Spleen (tissue), 7 donors: Measurements from ENCODE around the gene GUCY1A2.

Experiments used
- POLR2AphosphoS5 ChIP-seq, 3 donors: sonication (generic); formaldehyde crosslinking; IDR thresholded peaks; one replicate each; pipeline ENCODE4 v1.5.1; 2017; ENCODE audit warnings: antibody characterized with exemption in 3 of 3
- TF ChIP-seq, protein P1 (sequence below), 11 experiments: fragments of 200-600 bp in 7 of 11; fragments of 450-650 bp in 4 of 11; sonication (generic) in 4 of 11; IDR thresholded peaks in 8 of 11; conservative IDR thresholded peaks in 3 of 11; 1 replicate in 7 of 11; 2 replicates in 4 of 11; pipeline versions ENCODE4 v1.4.0 to v1.8.0; 2016 to 2021; ENCODE audit warnings: antibody characterized with exemption in 11 of 11, inconsistent platforms in 4 of 11, mild to moderate bottlenecking in 1 of 11
- donor health status: DM: no; HTN: no; CAD: no; lungs with moderate emphysema.
- donor health status: DM: no; HTN: no; CAD: no.
- donor health status: DM: no; HTN: no; CAD: no.

DNA sequence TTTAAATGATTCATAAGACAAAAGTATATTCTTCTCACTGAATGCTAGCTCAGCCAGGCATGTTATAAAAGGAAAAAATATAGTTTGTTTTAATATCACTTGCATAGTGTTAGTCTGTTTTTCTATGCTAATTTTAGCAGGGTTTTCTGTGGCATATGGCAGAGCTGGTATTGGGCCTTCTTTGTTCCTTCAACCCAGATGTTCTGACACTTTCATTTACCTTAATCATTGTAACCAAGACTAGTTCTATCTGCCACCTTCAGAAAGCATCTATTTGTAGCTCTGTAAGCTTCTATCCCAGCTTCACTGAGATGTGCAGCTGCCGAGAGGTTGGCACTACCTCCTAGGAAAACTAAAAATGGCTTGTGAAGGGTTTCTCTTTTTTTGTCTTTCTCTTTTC is 338.7 kb downstream of the GUCY1A2 start:
- TF ChIP-seq, protein P1, sequence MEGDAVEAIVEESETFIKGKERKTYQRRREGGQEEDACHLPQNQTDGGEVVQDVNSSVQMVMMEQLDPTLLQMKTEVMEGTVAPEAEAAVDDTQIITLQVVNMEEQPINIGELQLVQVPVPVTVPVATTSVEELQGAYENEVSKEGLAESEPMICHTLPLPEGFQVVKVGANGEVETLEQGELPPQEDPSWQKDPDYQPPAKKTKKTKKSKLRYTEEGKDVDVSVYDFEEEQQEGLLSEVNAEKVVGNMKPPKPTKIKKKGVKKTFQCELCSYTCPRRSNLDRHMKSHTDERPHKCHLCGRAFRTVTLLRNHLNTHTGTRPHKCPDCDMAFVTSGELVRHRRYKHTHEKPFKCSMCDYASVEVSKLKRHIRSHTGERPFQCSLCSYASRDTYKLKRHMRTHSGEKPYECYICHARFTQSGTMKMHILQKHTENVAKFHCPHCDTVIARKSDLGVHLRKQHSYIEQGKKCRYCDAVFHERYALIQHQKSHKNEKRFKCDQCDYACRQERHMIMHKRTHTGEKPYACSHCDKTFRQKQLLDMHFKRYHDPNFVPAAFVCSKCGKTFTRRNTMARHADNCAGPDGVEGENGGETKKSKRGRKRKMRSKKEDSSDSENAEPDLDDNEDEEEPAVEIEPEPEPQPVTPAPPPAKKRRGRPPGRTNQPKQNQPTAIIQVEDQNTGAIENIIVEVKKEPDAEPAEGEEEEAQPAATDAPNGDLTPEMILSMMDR (IDR thresholded peaks at IDR 0.05 in 8 of 11, conservative IDR thresholded peaks at IDR 0.05 in 3 of 11) = no peak
- TF ChIP-seq POLR2AphosphoS5 (IDR thresholded peaks at IDR 0.05) = no peak
